PC-3 (cell line): ENCODE measurements around the gene MAST3. TPM values are rescaled to one million over a fixed set of nuclear protein-coding genes. Genes with fewer than 3 reads are reported as not detected.

Source experiments
- ATAC-seq: fragments of 200-7000 bp; cut with Tn5 transposase; 2 replicates; pipeline ENCODE4 v1.9.1; 2020; ENCODE audit warnings: mild to moderate bottlenecking, moderate library complexity
- BruUV-seq: library from RNA; stranded (reverse); fragments of 400-500 nt; replicated peaks from 2 replicates; lab custom pipeline; 2021; lab: Mats Ljungman, UMichigan
- CTCF ChIA-PET: fragments of 300-600 bp; sonication (Branson Sonifier 250); formaldehyde crosslinking; loops from one replicate; lab custom pipeline; 2022; ENCODE audit warnings: antibody characterized with exemption; lab: Charles Lee
- POLR2A ChIA-PET: fragments of 300-600 bp; sonication (Branson Sonifier 250); formaldehyde crosslinking; loops from one replicate; lab custom pipeline; 2022; ENCODE audit warnings: antibody characterized with exemption; ENCODE audit not compliant: unreplicated experiment; lab: Charles Lee
- DNase-seq: peaks from one replicate; pipeline ENCODE4 v3.0.0-alpha.2; 2015
- H2AFZ ChIP-seq: fragments of 300-600 bp; sonication (generic); 2 replicates; pipeline ENCODE4 v1.6.0; 2016; ENCODE audit warnings: antibody characterized with exemption, low read length
- H3F3A ChIP-seq: fragments of 300-600 bp; sonication (generic); one replicate; pipeline ENCODE4 v1.6.0; 2017; ENCODE audit warnings: antibody characterized with exemption, low read length, control low read depth, mild to moderate bottlenecking; ENCODE audit not compliant: unreplicated experiment
- H3K27ac ChIP-seq: fragments of 300-600 bp; sonication (generic); 2 replicates; pipeline ENCODE4 v1.5.1; 2016; ENCODE audit warnings: mild to moderate bottlenecking, low read length
- H3K27me3 ChIP-seq: fragments of 300-600 bp; sonication (generic); 2 replicates; pipeline ENCODE4 v1.6.1; 2016; ENCODE audit warnings: low read length, mixed read lengths
- H3K36me3 ChIP-seq: fragments of 300-600 bp; sonication (generic); 2 replicates; pipeline ENCODE4 v1.6.1; 2016; ENCODE audit warnings: low read depth, mixed run types, low read length, mixed read lengths
- H3K4me1 ChIP-seq: fragments of 300-600 bp; sonication (generic); 2 replicates; pipeline ENCODE4 v1.5.1; 2016; ENCODE audit warnings: low read length; ENCODE audit not compliant: insufficient read depth
- H3K4me2 ChIP-seq: fragments of 300-600 bp; sonication (generic); 2 replicates; pipeline ENCODE4 v1.6.0; 2016; ENCODE audit warnings: low read length
- H3K4me3 ChIP-seq: fragments of 300-600 bp; sonication (generic); 2 replicates; pipeline ENCODE4 v1.5.1; 2016; ENCODE audit warnings: mild to moderate bottlenecking, low read length, mixed read lengths
- H3K79me2 ChIP-seq: fragments of 300-600 bp; sonication (generic); 2 replicates; pipeline ENCODE4 v1.6.1; 2017; ENCODE audit warnings: low read length, mixed read lengths
- H3K9ac ChIP-seq: fragments of 300-600 bp; sonication (generic); 2 replicates; pipeline ENCODE4 v1.6.0; 2016; ENCODE audit warnings: mild to moderate bottlenecking, low read length
- H3K9me2 ChIP-seq: fragments of 300-600 bp; sonication (generic); replicated peaks from 2 replicates; pipeline ENCODE4 v1.6.1; 2016; ENCODE audit warnings: mixed run types, low read length, mixed read lengths
- H3K9me3 ChIP-seq: fragments of 300-600 bp; sonication (generic); 2 replicates; pipeline ENCODE4 v1.6.1; 2016; ENCODE audit warnings: low read length, mixed read lengths
- H4K20me1 ChIP-seq: fragments of 300-600 bp; sonication (generic); 2 replicates; pipeline ENCODE4 v1.6.1; 2016; ENCODE audit warnings: low read length, mixed read lengths
- CTCF ChIP-seq: fragments of 300-600 bp; sonication (generic); conservative IDR thresholded peaks from 2 replicates; pipeline ENCODE4 v1.5.1; 2017; ENCODE audit warnings: antibody characterized with exemption, low read depth, mild to moderate bottlenecking, low read length
- EZH2 ChIP-seq: fragments of 300-600 bp; sonication (generic); IDR thresholded peaks from one replicate; pipeline ENCODE4 v1.6.1; 2017; ENCODE audit warnings: antibody characterized with exemption, mild to moderate bottlenecking, low read length; ENCODE audit not compliant: unreplicated experiment
- EZH2phosphoT487 ChIP-seq: fragments of 300-600 bp; sonication (generic); IDR thresholded peaks from 2 replicates; pipeline ENCODE4 v1.6.1; 2018; ENCODE audit warnings: mild to moderate bottlenecking, antibody characterized with exemption, low read length, borderline replicate concordance
- intact Hi-C: fragments of 100-400 bp; cut with micrococcal nuclease; formaldehyde crosslinking; loops from 2 replicates; pipeline ENCODE4 v1.9.0; 2023
- total RNA-seq: library from RNA; depleted of rRNA; stranded (reverse); fragments of >200 nt; gene quantifications from 2 replicates; pipeline ENCODE4 v1.2.3, GENCODE V29; 2014

The MAST3 gene
- total RNA-seq, 1 experiment from 2014 or later, result 8.1 TPM

DNA sequence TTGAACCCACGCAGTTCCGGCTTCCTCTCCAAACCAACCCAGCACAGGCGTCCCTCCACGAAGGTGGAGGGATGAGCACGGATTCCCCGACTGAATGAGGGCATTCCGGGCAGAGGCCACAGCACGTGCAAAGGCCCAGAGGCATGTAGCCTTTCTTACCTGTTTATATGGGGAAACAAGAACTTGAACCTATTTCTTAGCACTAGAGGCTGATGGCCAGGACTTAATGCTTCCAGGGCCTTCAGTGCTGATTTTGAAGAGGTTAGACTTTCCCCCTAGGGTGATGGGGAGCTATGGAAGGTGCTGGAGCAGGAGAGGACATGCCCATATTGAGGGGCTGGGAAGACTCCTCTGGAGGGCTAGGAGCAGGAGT lies 2.0 kb downstream of the MAST3 start:
- Histone ChIP-seq H3K4me1 (peaks cover 15% of the 10 kb centered on the region), H3K9ac (no peak overlapping the region), H2AFZ (no peak overlapping the region), H3K79me2 (no peaks in the 10 kb centered on the region), H3K4me2 (no peak overlapping the region), H3K9me3 (no peaks in the 10 kb centered on the region), H3K36me3 (no peaks in the 10 kb centered on the region), H3F3A (no peaks in the 10 kb centered on the region), H3K9me2 (no peaks in the 10 kb centered on the region), H3K27me3 (no peaks in the 10 kb centered on the region), H3K27ac (no peak overlapping the region), H4K20me1 (no peaks in the 10 kb centered on the region), H3K4me3 (no peak overlapping the region)
- no TSS peak for BruUV-seq
- ChIA-PET POLR2A (no interaction called here), CTCF (no interaction called here)
- ATAC-seq (no peak), DNase-seq (no peak)
- TF ChIP-seq EZH2 (no peak), EZH2phosphoT487 (no peak), CTCF (no peak)
- intact Hi-C loops, result no loop called here

DNA sequence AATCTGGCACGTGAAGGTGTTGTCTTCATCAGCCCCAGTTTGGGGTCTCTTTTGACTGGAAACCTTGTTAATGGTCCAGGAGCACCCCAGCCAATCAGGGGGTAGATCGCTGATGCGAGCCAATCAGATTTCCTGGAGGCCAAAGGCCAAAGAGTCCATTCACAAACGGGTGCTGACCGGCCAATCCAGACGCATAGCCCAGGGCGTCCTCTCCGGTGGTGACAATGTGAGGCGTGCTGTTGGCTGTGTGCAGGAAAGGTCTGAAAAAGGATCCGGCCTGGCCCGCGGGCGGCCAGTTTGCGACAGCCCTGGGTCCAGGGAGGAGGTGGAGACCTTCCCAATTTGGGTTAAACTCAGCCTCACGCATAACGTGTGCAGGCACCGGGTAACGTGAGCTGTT lies 3.1 kb downstream of the MAST3 start:
- no peak overlapping the region for H3K4me2 ChIP-seq
- DNase-seq, result no peak
- no peaks in the 10 kb centered on the region for H3K79me2 ChIP-seq
- H3K9me3 ChIP-seq, result no peaks in the 10 kb centered on the region
- CTCF ChIA-PET, result no interaction called here
- POLR2A ChIA-PET, result no interaction called here
- TF ChIP-seq EZH2phosphoT487 (no peak), EZH2 (no peak), CTCF (no peak)
- H3K4me1 ChIP-seq, result peaks cover 17% of the 10 kb centered on the region
- intact Hi-C loops, result no loop called here
- H2AFZ ChIP-seq, result no peak overlapping the region
- H4K20me1 ChIP-seq, result no peaks in the 10 kb centered on the region
- no peaks in the 10 kb centered on the region for H3K36me3 ChIP-seq
- no TSS peak for BruUV-seq
- no peaks in the 10 kb centered on the region for H3F3A ChIP-seq
- no peaks in the 10 kb centered on the region for H3K27me3 ChIP-seq
- H3K4me3 ChIP-seq, result no peak overlapping the region
- no peak for ATAC-seq
- H3K9ac ChIP-seq, result no peak overlapping the region
- H3K27ac ChIP-seq, result no peak overlapping the region
- no peaks in the 10 kb centered on the region for H3K9me2 ChIP-seq

GRCh38 chr19:18101268-18101667 lies 3.7 kb downstream of the MAST3 start:
- Histone ChIP-seq H3K9ac (no peak overlapping the region), H3K4me3 (no peak overlapping the region), H3K36me3 (no peaks in the 10 kb centered on the region), H3F3A (no peaks in the 10 kb centered on the region), H4K20me1 (no peaks in the 10 kb centered on the region), H3K79me2 (no peaks in the 10 kb centered on the region), H3K27me3 (no peaks in the 10 kb centered on the region), H3K4me2 (no peak overlapping the region), H3K9me2 (no peaks in the 10 kb centered on the region), H3K27ac (no peak overlapping the region), H3K9me3 (no peaks in the 10 kb centered on the region), H2AFZ (no peak overlapping the region), H3K4me1 (peaks cover 17% of the 10 kb centered on the region)
- no TSS peak for BruUV-seq
- POLR2A ChIA-PET, result no interaction called here
- no peak for TF ChIP-seq CTCF
- no peak for TF ChIP-seq EZH2phosphoT487
- no peak for TF ChIP-seq EZH2
- ATAC-seq (no peak), DNase-seq (no peak)
- intact Hi-C loops, result no loop called here
- CTCF ChIA-PET, result no interaction called here
